NCI-H2171 treated with DMSO at 0.1 percent for 48 hours (cell line): ENCODE results near the gene NLRP7.
"Not testable (repeated sequence)": the region's sequence is repeated elsewhere in the genome, so short reads cannot be mapped to it uniquely, and the experiment has no call there.

Experiments used
- DNase-seq: peaks from one replicate; lab custom pipeline; 2025; lab: John Stamatoyannopoulos, UW

The NLRP7 gene

DNA sequence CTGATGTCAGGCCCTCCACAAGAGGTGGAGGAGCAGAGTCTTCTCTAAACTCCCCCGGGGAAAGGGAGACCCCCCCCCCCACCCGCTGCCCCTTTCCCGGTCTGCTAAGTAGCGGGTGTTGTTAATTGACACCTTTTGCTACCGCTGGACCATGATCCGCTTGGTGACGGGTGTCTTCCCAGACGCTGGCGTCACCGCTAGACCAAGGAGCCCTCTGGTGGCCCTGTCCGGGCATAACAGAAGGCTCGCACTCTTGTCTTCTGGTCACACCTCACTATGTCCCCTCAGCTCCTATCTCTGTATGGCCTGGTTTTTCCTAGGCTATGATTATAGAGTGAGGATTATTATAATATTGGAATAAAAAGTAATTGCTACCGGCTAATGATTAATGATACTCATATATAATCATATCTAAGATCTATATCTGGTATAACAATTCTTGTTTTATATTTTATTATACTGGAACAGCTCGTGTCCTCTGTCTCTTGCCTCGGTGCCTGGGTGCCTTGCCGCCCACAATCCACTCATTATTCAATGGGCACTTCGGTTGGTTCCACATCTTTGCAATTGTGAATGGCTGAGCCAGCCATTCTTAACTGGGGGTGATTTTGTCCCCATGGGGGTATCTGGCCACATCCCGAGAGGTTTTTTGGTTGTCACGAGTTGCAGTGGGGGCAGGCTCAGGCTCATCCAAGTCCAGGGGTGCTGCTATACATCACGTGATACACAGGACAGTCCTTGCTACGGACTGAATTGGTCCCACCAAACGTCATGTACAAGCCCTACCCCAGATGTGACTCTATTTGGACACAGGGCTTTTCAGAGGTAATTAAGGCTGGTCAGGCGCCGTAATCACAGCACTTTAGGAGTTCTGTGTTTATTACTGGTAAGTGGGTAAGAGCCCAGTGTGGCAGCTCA is 27.4 kb downstream of the NLRP7 start:
- DNase-seq, result not testable (repeated sequence)

- no peak for DNase-seq
Observed at GRCh38 chr19:54918499-54918898, 28.8 kb downstream of the NLRP7 start.

- no peak for DNase-seq
Observed at GRCh38 chr19:54916822-54917221, 30.5 kb downstream of the NLRP7 start.

- DNase-seq, result not testable (repeated sequence)
Observed at GRCh38 chr19:54907899-54908298, 39.4 kb downstream of the NLRP7 start.

DNA sequence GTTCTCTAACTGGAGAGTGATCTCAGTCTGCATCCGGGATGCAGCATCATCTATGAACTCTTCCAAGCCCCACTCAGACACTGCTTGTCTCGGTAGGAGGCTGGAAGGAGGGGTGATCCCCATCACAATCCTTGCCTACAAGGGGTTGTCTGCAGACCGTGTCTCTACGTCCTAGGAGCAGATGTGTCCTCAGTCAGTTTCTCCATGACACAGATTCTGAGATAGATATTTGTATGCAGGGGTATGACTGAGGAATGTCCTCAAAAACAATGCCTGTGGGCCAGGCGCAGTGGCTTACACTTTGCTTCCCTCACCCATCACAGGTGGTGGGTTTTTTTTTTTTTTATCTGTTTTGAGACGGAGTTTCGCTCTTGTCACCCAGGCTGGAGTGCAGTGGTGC is 40.5 kb downstream of the NLRP7 start:
- DNase-seq, result no peak

- DNase-seq, result no peak
Observed at GRCh38 chr19:54905803-54906511, 41.4 kb downstream of the NLRP7 start, which contains the start of gene NCR1. Gene NCR1, plus strand, starts transcription at chr19:54906148. Its CDS starts 40 bp downstream, at chr19:54906188.

- DNase-seq, result no peak
Observed at GRCh38 chr19:54905421-54905802, 41.9 kb downstream of the NLRP7 start.

DNA sequence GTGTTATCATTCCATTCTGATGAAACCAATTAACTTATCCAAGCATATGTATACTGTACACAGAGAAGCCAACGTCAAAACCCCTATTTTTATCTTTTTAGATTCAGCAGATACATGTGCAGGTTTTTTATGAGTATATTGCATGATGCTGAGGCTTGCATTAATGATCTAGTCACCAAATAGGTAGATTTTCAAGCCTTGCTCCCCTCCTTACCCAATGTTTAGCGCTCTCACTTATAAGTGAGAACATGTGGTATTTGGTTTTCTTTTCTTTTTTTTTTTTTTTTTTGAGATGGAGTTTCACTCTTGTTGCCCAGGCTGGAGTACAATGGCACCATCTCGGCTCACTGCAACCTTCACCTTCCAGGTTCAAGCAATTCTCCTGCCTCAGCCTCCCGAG is 43.1 kb downstream of the NLRP7 start:
- DNase-seq, result not testable (repeated sequence)

- no peak for DNase-seq
Observed at GRCh38 chr19:54903303-54903702, 44.0 kb downstream of the NLRP7 start.

DNA sequence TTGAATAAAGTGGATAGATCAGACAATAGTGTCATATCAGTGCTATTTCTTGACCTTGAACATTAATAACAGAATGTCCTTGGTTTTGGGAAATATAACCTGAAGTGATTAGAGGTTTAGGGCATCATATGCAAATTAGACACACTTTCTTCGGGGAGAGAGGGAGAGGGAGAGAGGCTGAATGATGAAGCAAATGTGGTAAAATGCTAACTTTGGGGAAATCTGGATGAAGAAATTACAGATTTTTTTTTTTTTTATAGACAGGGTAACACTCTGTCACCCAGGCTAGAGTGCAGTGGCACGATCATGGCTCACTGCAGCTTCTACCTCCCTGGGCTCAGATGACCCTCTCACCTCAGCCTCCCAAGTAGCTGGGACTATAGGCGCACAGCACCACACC is 45.3 kb downstream of the NLRP7 start:
- DNase-seq, result no peak

- DNase-seq, result not testable (repeated sequence)
Observed at GRCh38 chr19:54901153-54901552, 46.2 kb downstream of the NLRP7 start.

GRCh38 chr19:54899646-54900045 is 47.7 kb downstream of the NLRP7 start:
- not testable (repeated sequence) for DNase-seq

DNA sequence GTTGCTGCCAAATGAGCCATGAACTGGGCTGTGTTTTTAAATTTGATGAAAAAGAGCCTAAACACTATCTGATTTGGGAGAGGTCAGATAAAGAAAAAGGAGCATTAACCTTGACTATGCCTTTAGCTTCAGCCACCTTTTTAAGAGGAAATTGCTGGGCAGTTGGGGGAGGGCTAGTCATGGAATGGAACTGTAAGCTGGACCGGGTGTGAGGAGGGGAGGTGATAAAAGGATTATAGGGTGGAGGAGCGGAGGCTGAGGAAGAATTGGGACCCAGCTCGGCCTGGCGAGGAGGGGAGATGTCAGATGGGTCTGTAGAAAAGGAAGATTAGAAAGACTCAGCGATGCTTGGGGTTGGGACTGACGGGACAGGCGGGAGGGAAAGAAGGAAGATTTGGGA is 48.6 kb downstream of the NLRP7 start:
- DNase-seq, result not testable (repeated sequence)

DNA sequence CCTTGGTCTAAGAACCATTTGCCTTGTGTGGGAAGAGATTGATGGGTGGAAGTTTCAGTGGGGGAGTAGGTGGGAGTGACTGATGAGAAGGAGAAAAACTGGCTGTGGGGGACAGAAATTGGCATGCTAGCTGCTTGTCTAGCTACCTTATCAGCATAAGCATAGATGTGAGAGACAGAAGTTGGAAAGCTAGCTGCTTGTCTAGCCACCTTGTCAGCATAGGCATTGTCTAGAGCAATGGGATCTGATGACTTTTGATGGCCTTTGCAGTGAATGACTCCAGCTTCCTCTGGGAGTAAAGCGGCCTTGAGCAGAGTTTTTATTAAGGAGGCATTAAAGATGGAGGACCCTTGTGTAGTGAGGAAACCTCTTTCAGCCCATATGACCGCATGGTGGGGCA is 51.3 kb downstream of the NLRP7 start:
- no peak for DNase-seq

- not testable (repeated sequence) for DNase-seq
Observed at GRCh38 chr19:54894106-54894505, 53.2 kb downstream of the NLRP7 start.

GRCh38 chr19:54893406-54893805 is 53.9 kb downstream of the NLRP7 start:
- DNase-seq, result no peak

DNA sequence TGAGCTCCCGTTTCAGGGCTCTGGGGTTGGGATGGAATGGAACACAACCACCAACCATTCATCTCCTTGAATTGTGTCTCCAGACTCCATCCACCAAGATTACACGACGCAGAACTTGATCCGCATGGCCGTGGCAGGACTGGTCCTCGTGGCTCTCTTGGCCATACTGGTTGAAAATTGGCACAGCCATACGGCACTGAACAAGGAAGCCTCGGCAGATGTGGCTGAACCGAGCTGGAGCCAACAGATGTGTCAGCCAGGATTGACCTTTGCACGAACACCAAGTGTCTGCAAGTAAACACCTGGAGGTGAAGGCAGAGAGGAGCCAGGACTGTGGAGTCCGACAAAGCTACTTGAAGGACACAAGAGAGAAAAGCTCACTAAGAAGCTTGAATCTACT is 57.8 kb downstream of the NLRP7 start:
- DNase-seq, result no peak

- no peak for DNase-seq
Observed at GRCh38 chr19:54888239-54888638, 59.1 kb downstream of the NLRP7 start.

- no peak for DNase-seq
Observed at GRCh38 chr19:54883228-54883627, 64.1 kb downstream of the NLRP7 start.

DNA sequence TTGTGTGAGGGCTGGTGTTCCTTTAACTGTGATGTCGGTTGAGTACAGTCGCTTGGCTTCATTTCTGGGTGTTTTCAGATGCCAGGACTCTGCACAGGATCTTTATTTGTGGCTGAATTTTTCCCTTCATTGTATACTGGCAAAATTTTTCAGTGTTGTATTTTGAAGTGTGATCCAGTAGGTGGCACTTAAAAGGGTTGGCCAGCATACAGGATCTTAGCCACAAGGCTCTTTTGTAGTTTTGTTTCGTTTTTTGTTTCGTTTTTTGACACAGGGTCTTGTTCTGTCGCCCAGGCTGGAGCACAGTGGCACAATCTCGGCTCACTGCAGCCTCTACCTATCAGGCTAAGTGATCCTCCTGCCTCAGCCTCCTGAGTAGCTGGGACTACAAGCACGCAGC is 64.6 kb downstream of the NLRP7 start:
- no peak for DNase-seq

DNA sequence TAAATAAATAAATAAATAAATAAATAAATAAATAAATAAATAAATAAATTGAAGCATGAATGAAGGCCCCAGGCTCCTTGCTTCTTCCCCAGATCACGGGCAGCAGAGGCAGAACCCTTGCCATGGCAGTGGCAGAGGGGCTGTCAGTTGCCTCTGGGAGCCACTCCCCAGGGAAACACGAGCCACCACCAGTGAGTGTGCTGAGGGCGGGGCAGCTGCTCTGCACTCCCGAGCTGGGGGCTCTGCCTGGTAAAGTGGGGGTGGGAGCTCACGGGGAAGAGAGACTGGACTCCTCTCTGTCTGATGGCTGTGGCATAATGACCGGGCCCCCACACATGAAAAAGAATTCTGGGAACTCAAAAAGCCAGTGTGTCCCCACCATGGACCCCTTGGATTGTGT is 65.4 kb downstream of the NLRP7 start:
- no peak for DNase-seq

GRCh38 chr19:54877471-54877870 is 69.9 kb downstream of the NLRP7 start:
- DNase-seq, result no peak

DNA sequence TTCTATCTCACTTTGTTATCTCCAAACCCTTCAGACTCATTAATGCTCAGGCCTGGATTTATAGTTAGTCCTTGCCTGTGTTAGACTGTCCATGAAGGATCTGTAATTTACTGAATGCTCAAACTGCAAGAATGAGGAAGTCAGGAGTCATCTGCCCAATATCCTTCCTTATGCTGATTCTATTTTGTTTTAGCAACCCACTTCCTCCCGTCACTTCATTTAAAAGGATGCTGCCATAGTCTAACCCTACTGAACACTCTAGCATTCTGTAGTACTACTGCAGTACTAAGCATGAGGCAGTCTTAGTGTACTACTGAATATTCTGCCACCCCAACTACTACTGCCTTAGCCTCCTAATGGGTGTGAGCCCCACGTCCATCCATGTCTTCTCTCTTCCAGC is 71.8 kb downstream of the NLRP7 start:
- DNase-seq, result no peak
